ENCODE measurements around the gene SEPHS1.
"Not testable (repeated sequence)": the region's sequence is repeated elsewhere in the genome, so short reads cannot be mapped to it uniquely, and the experiment has no call there.

SEPHS1 gene

DNA sequence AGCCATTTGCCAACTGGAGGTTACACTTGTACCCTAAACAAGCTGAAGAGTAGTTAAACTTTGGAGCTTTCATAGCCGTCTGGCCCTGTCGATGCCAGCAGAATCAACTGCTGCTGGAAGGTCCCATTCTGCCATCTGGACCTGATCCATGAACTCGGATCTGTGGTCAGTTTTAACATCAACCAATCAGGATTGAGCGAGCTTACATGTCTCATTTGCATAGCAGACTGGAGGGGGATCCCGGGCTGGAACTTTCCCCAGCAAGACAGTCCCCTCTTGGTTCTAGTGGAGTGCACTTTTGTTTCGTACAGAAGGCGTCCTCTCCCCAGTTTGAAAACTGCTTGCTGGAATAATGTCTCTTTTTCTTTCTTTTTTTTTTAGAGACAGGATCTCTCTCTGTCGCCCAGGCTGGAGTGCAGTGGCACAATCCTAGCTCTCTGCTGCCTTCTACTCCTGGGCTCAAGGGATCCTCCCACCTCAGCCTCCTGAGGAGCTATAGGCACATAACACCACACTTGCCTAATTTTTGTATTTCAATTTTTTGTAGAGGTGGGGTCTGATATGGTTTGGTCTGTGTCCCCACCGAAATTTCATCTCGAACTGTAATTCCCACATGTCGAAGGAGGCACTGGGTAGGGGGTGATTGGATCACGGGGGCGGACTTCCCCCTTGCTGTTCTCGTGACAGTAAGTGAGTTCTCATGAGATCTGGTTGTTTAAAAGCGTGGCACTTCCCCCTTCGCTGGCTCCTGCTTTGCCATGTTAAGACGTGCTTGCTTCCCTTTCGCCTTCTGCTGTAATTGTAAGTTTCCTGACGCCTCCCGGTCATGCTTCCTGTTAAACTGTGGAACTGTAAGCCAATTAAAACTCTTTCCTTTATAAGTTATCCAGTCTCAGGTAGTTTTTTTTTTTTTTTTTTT is 42.8 kb upstream of the SEPHS1 start:
- no peak for DNase-seq (ENCODE audit: extremely low spot score)
- ChIA-PET CTCF (no interaction called here), POLR2A (no interaction called here)
- TF ChIP-seq TARDBP (IDR thresholded peaks at IDR 0.05), result no peak
- TF ChIP-seq ZNF384 (IDR thresholded peaks at IDR 0.05), result no peak
- no peak for TF ChIP-seq L3MBTL2 (conservative IDR thresholded peaks at IDR 0.05)
- no peak for TF ChIP-seq FOXK2 (IDR thresholded peaks at IDR 0.05)
- TF ChIP-seq SP1 (IDR thresholded peaks at IDR 0.05), result no peak
- TF ChIP-seq CTBP1 (IDR thresholded peaks at IDR 0.05; ENCODE audit: borderline replicate concordance), result no peak
- no peak for TF ChIP-seq ELF4 (IDR thresholded peaks at IDR 0.05)

- ChIA-PET POLR2A (interaction anchor here (0.9 to 1.2 kb wide), 2 partner anchors 16 to 39 kb away, joined by 3 read pairs; no protein-coding TSS in a partner anchor), CTCF (interaction anchor here (1.5 kb wide), 1 partner anchor 16 kb away, joined by 4 read pairs; no protein-coding TSS in a partner anchor)
- DNase-seq (ENCODE audit: extremely low spot score), result no peak
- TF ChIP-seq ELF4 (IDR thresholded peaks at IDR 0.05) (no peak), TARDBP (IDR thresholded peaks at IDR 0.05) (no peak), PKNOX1 (IDR thresholded peaks at IDR 0.05) (no peak), SUZ12 (IDR thresholded peaks at IDR 0.05) (no peak), FOXM1 (IDR thresholded peaks at IDR 0.05; ENCODE audit: borderline replicate concordance) (no peak), BHLHE40 (IDR thresholded peaks at IDR 0.05; ENCODE audit: borderline replicate concordance) (no peak), LEF1 (IDR thresholded peaks at IDR 0.05; ENCODE audit: borderline replicate concordance) (no peak), ARNT (IDR thresholded peaks at IDR 0.05) (no peak), FOXK2 (IDR thresholded peaks at IDR 0.05) (no peak), SP1 (IDR thresholded peaks at IDR 0.05) (no peak)
Observed at GRCh38 chr10:13388478-13389230, 40.6 kb upstream of the SEPHS1 start.

- ChIA-PET POLR2A (no interaction called here), CTCF (interaction anchor here (2.2 kb wide), 1 partner anchor 14 kb away, joined by 10 read pairs; no protein-coding TSS in a partner anchor)
- DNase-seq (ENCODE audit: extremely low spot score), result no peak
- TF ChIP-seq ZNF384 (IDR thresholded peaks at IDR 0.05) (no peak), LEF1 (IDR thresholded peaks at IDR 0.05; ENCODE audit: borderline replicate concordance) (no peak), BHLHE40 (IDR thresholded peaks at IDR 0.05; ENCODE audit: borderline replicate concordance) (no peak), ARNT (IDR thresholded peaks at IDR 0.05) (no peak), NFRKB (IDR thresholded peaks at IDR 0.05) (no peak), PKNOX1 (IDR thresholded peaks at IDR 0.05) (no peak), FOXK2 (IDR thresholded peaks at IDR 0.05) (no peak), HDGF (IDR thresholded peaks at IDR 0.05; ENCODE audit: borderline replicate concordance) (no peak), TARDBP (IDR thresholded peaks at IDR 0.05) (no peak), ELF4 (IDR thresholded peaks at IDR 0.05) (no peak), SUZ12 (IDR thresholded peaks at IDR 0.05) (no peak), CTBP1 (IDR thresholded peaks at IDR 0.05; ENCODE audit: borderline replicate concordance) (no peak), L3MBTL2 (conservative IDR thresholded peaks at IDR 0.05) (no peak), FOXA1 (IDR thresholded peaks at IDR 0.05) (no peak), FOXM1 (IDR thresholded peaks at IDR 0.05; ENCODE audit: borderline replicate concordance) (no peak), SP1 (IDR thresholded peaks at IDR 0.05) (no peak)
Observed at GRCh38 chr10:13386021-13386420, 37.9 kb upstream of the SEPHS1 start.

- ChIA-PET CTCF (interaction anchor here (0.6 kb wide), 1 partner anchor 154 kb away, joined by 5 read pairs; no protein-coding TSS in a partner anchor), POLR2A (no interaction called here)
- no peak for TF ChIP-seq CTBP1 (IDR thresholded peaks at IDR 0.05; ENCODE audit: borderline replicate concordance)
- DNase-seq (ENCODE audit: extremely low spot score), result no peak
Observed at GRCh38 chr10:13383399-13383761, 35.3 kb upstream of the SEPHS1 start.

DNA sequence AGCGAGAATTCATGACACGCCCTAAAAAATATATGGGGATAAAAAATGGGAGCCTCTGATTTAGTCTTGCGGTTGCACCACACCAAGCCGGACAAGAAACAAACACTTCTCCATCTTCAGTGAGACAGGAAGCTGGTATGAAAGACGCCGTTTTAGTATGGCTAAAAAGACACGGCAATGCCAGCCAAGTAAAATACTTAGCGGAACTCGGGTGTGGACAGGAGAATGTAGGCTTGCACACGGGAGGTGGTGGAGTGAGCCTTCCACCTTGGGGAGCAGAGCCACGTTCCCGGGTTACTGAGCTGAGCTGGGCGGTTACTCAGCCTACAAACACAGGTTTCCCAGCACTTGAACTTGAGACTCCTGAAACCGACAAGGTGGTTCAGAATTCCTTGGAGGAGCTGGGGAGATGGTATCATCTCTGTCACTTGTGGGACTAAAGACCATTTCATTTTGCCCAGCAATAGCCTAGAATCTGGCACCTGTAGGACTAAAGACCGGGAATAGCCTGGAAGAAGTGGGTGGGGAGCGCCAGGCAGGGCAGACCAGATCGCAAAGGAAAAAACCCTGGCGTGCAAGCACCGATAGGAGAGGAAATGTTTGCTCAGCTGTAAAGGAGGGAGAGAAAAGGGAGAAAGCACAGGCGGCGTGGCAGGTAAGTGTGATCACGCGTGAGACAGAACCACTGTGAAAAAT is 34.8 kb upstream of the SEPHS1 start:
- CTCF ChIA-PET, result interaction anchor here (0.6 to 1.2 kb wide), 2 partner anchors 57 to 154 kb away, joined by 3 to 5 read pairs; no protein-coding TSS in a partner anchor
- TF ChIP-seq FOXA1 (IDR thresholded peaks at IDR 0.05) (no peak), SP1 (IDR thresholded peaks at IDR 0.05) (no peak)
- no peak for DNase-seq (ENCODE audit: extremely low spot score)
- POLR2A ChIA-PET, result no interaction called here

GRCh38 chr10:13379061-13379460 is 31.0 kb upstream of the SEPHS1 start:
- CTCF ChIA-PET; DNase-seq (ENCODE audit: extremely low spot score); POLR2A ChIA-PET: not testable (repeated sequence)

DNA sequence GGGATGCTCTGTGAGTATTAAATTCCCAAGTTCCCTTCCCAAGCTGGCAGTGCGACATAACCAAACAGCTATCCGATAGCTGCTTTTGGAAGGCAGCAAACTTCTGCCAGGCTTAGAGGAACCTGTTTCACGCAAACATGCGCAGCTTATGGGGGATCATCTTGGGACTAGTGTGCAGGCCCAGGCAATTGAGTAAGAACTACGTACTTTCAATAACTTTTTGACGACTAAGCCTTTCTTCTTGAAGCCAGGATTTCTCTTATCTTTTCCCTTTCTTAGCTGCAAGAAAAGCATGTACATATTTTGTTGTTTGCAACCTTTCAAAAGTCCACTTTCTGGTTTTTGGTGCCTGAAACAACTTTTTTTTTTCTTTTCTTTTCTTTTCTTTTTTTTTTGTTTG is 28.7 kb upstream of the SEPHS1 start:
- ChIA-PET POLR2A (no interaction called here), CTCF (no interaction called here)
- no peak for DNase-seq (ENCODE audit: extremely low spot score)
- no peak for TF ChIP-seq FOXA1 (IDR thresholded peaks at IDR 0.05)
